ENCODE data around the gene CFAP52.
A peak's percentile ranks its signal among the peaks of the same experiment; 100 is the strongest.

The CFAP52 gene

GRCh38 chr17:9566067-9566466 is 10.4 kb upstream of the CFAP52 start (continued):
- TF ChIP-seq ZBTB11 (tag by site-specific recombination; conservative IDR thresholded peaks at IDR 0.05; ENCODE audit: low read depth), result no peak
- no peak for TF ChIP-seq ZNF639 (tag by site-specific recombination; IDR thresholded peaks at IDR 0.05)
- TF ChIP-seq ATF2 (tag by site-specific recombination; IDR thresholded peaks at IDR 0.05; ENCODE audit: low read depth), result no peak
- TF ChIP-seq ZNF169 (tag by site-specific recombination; IDR thresholded peaks at IDR 0.05), result no peak
- TF ChIP-seq ZNF549 (tag by site-specific recombination; IDR thresholded peaks at IDR 0.05), result no peak
- TF ChIP-seq ZNF280C (tag by site-specific recombination; IDR thresholded peaks at IDR 0.05), result no peak
- TF ChIP-seq ZNF2 (tag by site-specific recombination; IDR thresholded peaks at IDR 0.05), result peak; percentile 54; the same call in 1 of the 2 replicates
- peak; percentile 51; the same call in 1 of the 2 replicates for TF ChIP-seq KLF16 (tag by site-specific recombination; IDR thresholded peaks at IDR 0.05)
- TF ChIP-seq ZXDB (tag by site-specific recombination; IDR thresholded peaks at IDR 0.05), result peak; percentile 71; the same call in 1 of the 2 replicates
- TF ChIP-seq INSM2 (tag by site-specific recombination; IDR thresholded peaks at IDR 0.05), result peak; percentile 53; the same call in 1 of the 2 replicates
- TF ChIP-seq ZNF768 (tag by site-specific recombination; IDR thresholded peaks at IDR 0.05), result no peak
- no peak for TF ChIP-seq SETDB1 (IDR thresholded peaks at IDR 0.05; ENCODE audit: insufficient read length, low read length)
- no peak for TF ChIP-seq ZNF423 (tag by site-specific recombination; IDR thresholded peaks at IDR 0.05)
- TF ChIP-seq REPIN1 (tag by site-specific recombination; IDR thresholded peaks at IDR 0.05; ENCODE audit: low read depth), result no peak
- peak; percentile 63 for TF ChIP-seq ZBTB17 (tag by site-specific recombination; IDR thresholded peaks at IDR 0.05)
- no peak for TF ChIP-seq ZNF449 (tag by site-specific recombination; IDR thresholded peaks at IDR 0.05)
- TF ChIP-seq ZNF580 (tag by site-specific recombination; IDR thresholded peaks at IDR 0.05), result peak; percentile 63; the same call in 1 of the 2 replicates
- no peak for TF ChIP-seq ZNF776 (tag by site-specific recombination; IDR thresholded peaks at IDR 0.05; ENCODE audit: borderline replicate concordance)
- no peak for TF ChIP-seq ZNF26 (tag by site-specific recombination; IDR thresholded peaks at IDR 0.05)
- TF ChIP-seq ZNF544 (tag by site-specific recombination; IDR thresholded peaks at IDR 0.05), result no peak
- no peak for TF ChIP-seq ZNF140 (tag by site-specific recombination; IDR thresholded peaks at IDR 0.05)
- TF ChIP-seq ZNF148 (tag by site-specific recombination; IDR thresholded peaks at IDR 0.05; ENCODE audit: borderline replicate concordance), result no peak

All from HEK293 (cell line).